ENCODE data around the gene NFATC1. TPM values are rescaled to one million over a fixed set of nuclear protein-coding genes. Genes with fewer than 3 reads are reported as not detected.
A peak's percentile ranks its signal among the peaks of the same experiment; 100 is the strongest.

The NFATC1 gene
- polyA plus RNA-seq, 1 donor from 2014 or later: 0.37 TPM

GRCh38 chr18:79378536-79379250 lies 17.0 kb upstream of the NFATC1 start:
- Histone ChIP-seq H3F3A (ENCODE audit: insufficient read depth, low read length, poor library complexity, severe bottlenecking) (no peaks in the 10 kb centered on the region), H3K4me2 (ENCODE audit: low read length) (no peak overlapping the region), H4K20me1 (ENCODE audit: insufficient read depth) (no peaks in the 10 kb centered on the region), H3K79me2 (replicated peaks; ENCODE audit: insufficient read depth, low read length) (no peaks in the 10 kb centered on the region), H3K9me3 (ENCODE audit: low read length) (no peaks in the 10 kb centered on the region), H3K4me3 (ENCODE audit: low read length) (no peak overlapping the region), H3K9me2 (ENCODE audit: insufficient read depth, low read length) (no peaks in the 10 kb centered on the region), H3K27me3 (ENCODE audit: insufficient read depth, low read depth, low read length) (no peaks in the 10 kb centered on the region), H3K9ac (ENCODE audit: low read length) (no peak overlapping the region), H3K36me3 (ENCODE audit: insufficient read depth, low read length) (no peaks in the 10 kb centered on the region), H3K27ac (ENCODE audit: low read length) (no peak overlapping the region), H2AFZ (ENCODE audit: low read depth, low read length) (no peak overlapping the region)
- TF ChIP-seq CTCF (IDR thresholded peaks at IDR 0.05; ENCODE audit: poor library complexity, severe bottlenecking) (peak; percentile 90), EZH2 (IDR thresholded peaks at IDR 0.05; ENCODE audit: borderline replicate concordance, insufficient read depth, low read length, poor library complexity, severe bottlenecking) (no peak), TAF1 (IDR thresholded peaks at IDR 0.05; ENCODE audit: low read depth) (no peak), EP300 (conservative IDR thresholded peaks at IDR 0.05; ENCODE audit: poor library complexity, severe bottlenecking) (no peak), RAD21 (conservative IDR thresholded peaks at IDR 0.05) (peak; percentile 89), REST (IDR thresholded peaks at IDR 0.05; ENCODE audit: borderline replicate concordance) (no peak), MXI1 (conservative IDR thresholded peaks at IDR 0.05; ENCODE audit: poor library complexity, severe bottlenecking) (no peak), SMC3 (conservative IDR thresholded peaks at IDR 0.05; ENCODE audit: poor library complexity) (peak; percentile 85)

- no peak overlapping the region for H2AFZ ChIP-seq (ENCODE audit: low read depth, low read length)
- H3K27ac ChIP-seq (ENCODE audit: low read length): no peak overlapping the region
- H3K9me2 ChIP-seq (ENCODE audit: insufficient read depth, low read length): no peaks in the 10 kb centered on the region
- H3K9ac ChIP-seq (ENCODE audit: low read length): no peak overlapping the region
- no peaks in the 10 kb centered on the region for H3K9me3 ChIP-seq (ENCODE audit: low read length)
- H3K36me3 ChIP-seq (ENCODE audit: insufficient read depth, low read length): no peaks in the 10 kb centered on the region
- TF ChIP-seq CTCF (IDR thresholded peaks at IDR 0.05; ENCODE audit: poor library complexity, severe bottlenecking) (no peak), SMC3 (conservative IDR thresholded peaks at IDR 0.05; ENCODE audit: poor library complexity) (peak; percentile 37)
- no peaks in the 10 kb centered on the region for H3K79me2 ChIP-seq (replicated peaks; ENCODE audit: insufficient read depth, low read length)
- H3K4me2 ChIP-seq (ENCODE audit: low read length): no peak overlapping the region
- no peak overlapping the region for H3K4me3 ChIP-seq (ENCODE audit: low read length)
- H4K20me1 ChIP-seq (ENCODE audit: insufficient read depth): no peaks in the 10 kb centered on the region
- no peaks in the 10 kb centered on the region for H3F3A ChIP-seq (ENCODE audit: insufficient read depth, low read length, poor library complexity, severe bottlenecking)
- no peaks in the 10 kb centered on the region for H3K27me3 ChIP-seq (ENCODE audit: insufficient read depth, low read depth, low read length)
These were observed 16.4 kb upstream of the NFATC1 start for GRCh38 chr18:79379251-79379905.
